ENCODE measurements around the gene PHACTR3.

PHACTR3 gene

GRCh38 chr20:59577809-59578435 is 26.4 kb upstream of the PHACTR3 start:
- no peak for TF ChIP-seq CTCF (IDR thresholded peaks at IDR 0.05; ENCODE audit: low read depth, low read length, missing control alignments)
- H3K4me3 ChIP-seq (ENCODE audit: low read depth, low read length) = no peak overlapping the region
- no peak for DNase-seq (ENCODE audit: low read depth)
- in situ Hi-C loops (cut with HindIII; ENCODE audit: low sequenced_read_pairs) = no loop called here

- no peak overlapping the region for H3K4me3 ChIP-seq (ENCODE audit: low read depth, low read length)
- TF ChIP-seq CTCF (IDR thresholded peaks at IDR 0.05; ENCODE audit: low read depth, low read length, missing control alignments) = no peak
These were observed 25.6 kb upstream of the PHACTR3 start for GRCh38 chr20:59578436-59579403.

GRCh38 chr20:59579404-59580145 is 24.8 kb upstream of the PHACTR3 start:
- no peak for DNase-seq (ENCODE audit: low read depth)
- H3K4me3 ChIP-seq (ENCODE audit: low read depth, low read length) = no peak overlapping the region
- in situ Hi-C loops (cut with HindIII; ENCODE audit: low sequenced_read_pairs) = no loop called here
- TF ChIP-seq CTCF (IDR thresholded peaks at IDR 0.05; ENCODE audit: low read depth, low read length, missing control alignments) = no peak

More at GRCh38 chr20:59578436-59579403, 25.6 kb upstream of the PHACTR3 start:
- DNase-seq (ENCODE audit: low read depth) = no peak
- in situ Hi-C loops (cut with HindIII; ENCODE audit: low sequenced_read_pairs) = no loop called here

- TF ChIP-seq CTCF (IDR thresholded peaks at IDR 0.05; ENCODE audit: low read depth, low read length, missing control alignments) = no peak
- no peak for DNase-seq (ENCODE audit: low read depth)
- H3K4me3 ChIP-seq (ENCODE audit: low read depth, low read length) = no peak overlapping the region
- in situ Hi-C loops (cut with HindIII; ENCODE audit: low sequenced_read_pairs) = no loop called here
These were observed 24.0 kb upstream of the PHACTR3 start for GRCh38 chr20:59580146-59580946.

- no peak overlapping the region for H3K4me3 ChIP-seq (ENCODE audit: low read depth, low read length)
- no peak for DNase-seq (ENCODE audit: low read depth)
- in situ Hi-C loops (cut with HindIII; ENCODE audit: low sequenced_read_pairs) = no loop called here
- TF ChIP-seq CTCF (IDR thresholded peaks at IDR 0.05; ENCODE audit: low read depth, low read length, missing control alignments) = no peak
These were observed 23.3 kb upstream of the PHACTR3 start for GRCh38 chr20:59580991-59581401.
